HFF-Myc (cell line): ENCODE measurements around the gene IL20RB.
A peak's percentile ranks its signal among the peaks of the same experiment; 100 is the strongest.
"Not testable (repeated sequence)": the region's sequence is repeated elsewhere in the genome, so short reads cannot be mapped to it uniquely, and the experiment has no call there.

Experiments
- DNase-seq: peaks from one replicate; pipeline ENCODE4 v3.0.0-alpha.2; 2011; ENCODE audit warnings: low read depth; ENCODE audit errors: extremely low read depth
- H3K4me3 ChIP-seq: replicated peaks from 2 replicates; pipeline ENCODE4 v1.5.1; 2011; ENCODE audit warnings: low read depth, mild to moderate bottlenecking, control low read depth, low read length
- CTCF ChIP-seq: IDR thresholded peaks from 2 replicates; pipeline ENCODE4 v1.5.1; 2012; ENCODE audit warnings: mild to moderate bottlenecking, low read depth, low read length, control low read depth; ENCODE audit errors: missing control alignments

Gene IL20RB

GRCh38 chr3:137010137-137010536 lies 52.4 kb downstream of the IL20RB start:
- no peak for TF ChIP-seq CTCF
- no peak overlapping the region for H3K4me3 ChIP-seq
- DNase-seq: no peak

- TF ChIP-seq CTCF: no peak
- DNase-seq: no peak
- H3K4me3 ChIP-seq: no peak overlapping the region
Observed at GRCh38 chr3:137011153-137011552, 53.4 kb downstream of the IL20RB start.

- DNase-seq: peak; percentile 47
- no peak for TF ChIP-seq CTCF
- H3K4me3 ChIP-seq: no peak overlapping the region
Observed at GRCh38 chr3:137012097-137012501, 54.3 kb downstream of the IL20RB start.

- DNase-seq: peak; percentile 84
- H3K4me3 ChIP-seq: peak overlapping the region; percentile 33
- peak; percentile 77 for TF ChIP-seq CTCF
Observed at GRCh38 chr3:137013951-137014688, 56.3 kb downstream of the IL20RB start.

- not testable (repeated sequence) for H3K4me3 ChIP-seq, DNase-seq
Observed at GRCh38 chr3:137017316-137017715, 59.5 kb downstream of the IL20RB start.

- TF ChIP-seq CTCF: no peak
- DNase-seq: no peak
- no peak overlapping the region for H3K4me3 ChIP-seq
Observed at GRCh38 chr3:137020315-137020714, 62.5 kb downstream of the IL20RB start.

GRCh38 chr3:137020888-137021287 lies 63.1 kb downstream of the IL20RB start:
- DNase-seq: no peak
- TF ChIP-seq CTCF: no peak
- H3K4me3 ChIP-seq: no peak overlapping the region
